Natural killer cell (primary cell): ENCODE data around the gene CPS1. TPM values are rescaled to one million over a fixed set of nuclear protein-coding genes. Genes with fewer than 3 reads are reported as not detected.

Experiments
- ATAC-seq, 3 donors: fragments of 150-1000 bp in 2 of 3; fragments of 200-7000 bp in 1 of 3; cut with Tn5 transposase; 1 replicate in 1 of 3; 2 replicates in 2 of 3; pipeline ENCODE4 v1.10.0; 2021; ENCODE audit warnings: mild to moderate bottlenecking in 2 of 3, moderate library complexity in 2 of 3
- DNase-seq, 2 donors: peaks; one replicate each; pipeline versions ENCODE4 v3.0.0 to v3.0.0-alpha.2; 2013 to 2021; ENCODE audit warnings: mixed read lengths in 1 of 2
- H3K27ac ChIP-seq: one replicate; pipeline ENCODE4 v1.5.1; 2013; ENCODE audit warnings: mild to moderate bottlenecking, low read length
- H3K27me3 ChIP-seq: one replicate; pipeline ENCODE4 v1.6.1; 2013; ENCODE audit warnings: low read length; ENCODE audit not compliant: control insufficient read depth, insufficient read depth
- H3K36me3 ChIP-seq: one replicate; pipeline ENCODE4 v1.6.1; 2013; ENCODE audit warnings: low read length; ENCODE audit not compliant: control insufficient read depth, insufficient read depth
- H3K4me1 ChIP-seq: one replicate; pipeline ENCODE4 v1.6.1; 2013; ENCODE audit warnings: low read length; ENCODE audit not compliant: control insufficient read depth, insufficient read depth
- H3K4me3 ChIP-seq: one replicate; pipeline ENCODE4 v1.5.1; 2013; ENCODE audit warnings: low read length
- H3K9me3 ChIP-seq: one replicate; pipeline ENCODE4 v1.6.1; 2013; ENCODE audit warnings: low read length; ENCODE audit not compliant: control insufficient read depth, insufficient read depth
- H3K27ac Mint-ChIP-seq, 2 donors: one replicate each; pipeline ENCODE4 v1.8.0; 2022; ENCODE audit warnings: mild to moderate bottlenecking in 2 of 2, mixed read lengths in 2 of 2, moderate library complexity in 1 of 2
- H3K27me3 Mint-ChIP-seq, 2 donors: one replicate each; pipeline ENCODE4 v1.8.0; 2022; ENCODE audit warnings: low read depth in 2 of 2, mixed read lengths in 2 of 2
- H3K36me3 Mint-ChIP-seq: one replicate; pipeline ENCODE4 v1.8.0; 2022; ENCODE audit warnings: mixed read lengths
- H3K4me1 Mint-ChIP-seq, 2 donors: one replicate each; pipeline ENCODE4 v1.8.0; 2022; ENCODE audit warnings: mixed read lengths in 2 of 2
- H3K4me3 Mint-ChIP-seq: one replicate; pipeline ENCODE4 v1.8.0; 2022; ENCODE audit warnings: mild to moderate bottlenecking, moderate library complexity, mixed read lengths
- H3K9me3 Mint-ChIP-seq, 2 donors: one replicate each; pipeline ENCODE4 v1.8.0; 2022; ENCODE audit warnings: mixed read lengths in 2 of 2
- WGBS: methylation state at CpG from one replicate; pipeline ENCODE4 v1.1.7; 2013; ENCODE audit warnings: missing lambda C conversion rate; ENCODE audit not compliant: insufficient coverage; 5-methylcytosine and 5-hydroxymethylcytosine counted together
- intact Hi-C: fragments of 100-400 bp; cut with micrococcal nuclease; formaldehyde crosslinking; loops from one replicate; pipeline ENCODE4 v1.14.2; 2022
- total RNA-seq, 4 donors: library from RNA; stranded (reverse); fragments of 120-200 nt in 1 of 4; gene quantifications; one replicate each; pipeline versions ENCODE4 v1.2.3 to v1.2.4, GENCODE V29; 2013 to 2022
- TF ChIP-seq, protein P1 (sequence below): fragments of 200-600 bp; IDR thresholded peaks from one replicate; pipeline ENCODE4 v1.8.0; 2022; ENCODE audit warnings: antibody characterized with exemption

Gene CPS1
- total RNA-seq, 3 donors from 2014 or later (not counting 1 experiment from before 2014, with no cell fraction given): 1.3 TPM; not detected in 2

DNA sequence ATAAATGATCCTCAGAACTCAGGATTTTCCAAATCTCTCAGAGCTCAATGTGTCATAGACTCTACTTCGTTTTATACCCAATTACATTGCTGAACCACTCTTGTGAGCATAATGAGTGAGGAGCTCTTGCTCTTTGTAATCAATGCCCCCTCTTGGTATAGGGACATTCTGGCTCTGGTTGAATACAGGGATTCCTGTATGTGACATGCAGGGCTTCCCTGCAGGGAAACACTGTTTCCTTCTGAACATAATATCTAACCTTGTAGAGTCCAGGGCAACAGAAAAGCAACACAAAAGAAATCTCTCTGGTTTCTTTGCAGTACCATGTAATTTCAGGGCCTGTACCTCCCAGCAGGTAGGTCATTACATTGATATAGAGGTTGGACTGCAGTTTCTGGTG, 101.5 kb downstream of the CPS1 start:
- ATAC-seq (no peak), DNase-seq (no peak)
- no peak overlapping the region for H3K4me3 ChIP-seq
- no peaks in the 10 kb centered on the region for H3K4me1 ChIP-seq
- Mint-ChIP-seq H3K4me1 (no peaks in the 10 kb centered on the region), H3K36me3 (no peaks in the 10 kb centered on the region), H3K27ac (no peak overlapping the region), H3K27me3 (no peaks in the 10 kb centered on the region), H3K4me3 (no peak overlapping the region), H3K9me3 (peaks cover 6 to 10% of the 10 kb centered on the region in 2 donors)
- WGBS: no CpG with 5 or more reads among the region's 1 CpG
- no peaks in the 10 kb centered on the region for H3K36me3 ChIP-seq
- H3K27me3 ChIP-seq: no peaks in the 10 kb centered on the region
- intact Hi-C loops: no loop called here
- no peak overlapping the region for H3K27ac ChIP-seq
- TF ChIP-seq, protein P1, sequence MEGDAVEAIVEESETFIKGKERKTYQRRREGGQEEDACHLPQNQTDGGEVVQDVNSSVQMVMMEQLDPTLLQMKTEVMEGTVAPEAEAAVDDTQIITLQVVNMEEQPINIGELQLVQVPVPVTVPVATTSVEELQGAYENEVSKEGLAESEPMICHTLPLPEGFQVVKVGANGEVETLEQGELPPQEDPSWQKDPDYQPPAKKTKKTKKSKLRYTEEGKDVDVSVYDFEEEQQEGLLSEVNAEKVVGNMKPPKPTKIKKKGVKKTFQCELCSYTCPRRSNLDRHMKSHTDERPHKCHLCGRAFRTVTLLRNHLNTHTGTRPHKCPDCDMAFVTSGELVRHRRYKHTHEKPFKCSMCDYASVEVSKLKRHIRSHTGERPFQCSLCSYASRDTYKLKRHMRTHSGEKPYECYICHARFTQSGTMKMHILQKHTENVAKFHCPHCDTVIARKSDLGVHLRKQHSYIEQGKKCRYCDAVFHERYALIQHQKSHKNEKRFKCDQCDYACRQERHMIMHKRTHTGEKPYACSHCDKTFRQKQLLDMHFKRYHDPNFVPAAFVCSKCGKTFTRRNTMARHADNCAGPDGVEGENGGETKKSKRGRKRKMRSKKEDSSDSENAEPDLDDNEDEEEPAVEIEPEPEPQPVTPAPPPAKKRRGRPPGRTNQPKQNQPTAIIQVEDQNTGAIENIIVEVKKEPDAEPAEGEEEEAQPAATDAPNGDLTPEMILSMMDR: no peak
- no peaks in the 10 kb centered on the region for H3K9me3 ChIP-seq

DNA sequence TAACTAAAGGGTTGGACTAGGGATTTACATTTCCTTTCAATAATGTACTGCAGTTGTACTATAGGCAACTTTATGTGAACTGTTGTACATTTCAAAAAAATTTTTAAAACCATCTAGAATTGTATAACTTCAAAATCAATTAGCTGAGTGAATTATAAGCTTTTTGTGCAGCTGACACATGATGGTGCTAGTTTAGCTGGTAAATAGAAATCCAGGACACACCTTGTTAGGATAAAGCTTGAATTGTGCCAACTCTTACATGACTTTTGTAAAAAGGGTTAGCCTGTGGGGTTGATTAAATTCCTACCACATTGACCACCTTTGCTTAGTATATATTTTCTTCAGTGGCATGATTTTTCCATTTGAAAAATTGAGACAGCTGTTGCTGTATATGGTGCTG, 104.4 kb downstream of the CPS1 start:
- H3K9me3 ChIP-seq: no peaks in the 10 kb centered on the region
- no peaks in the 10 kb centered on the region for H3K4me1 ChIP-seq
- intact Hi-C loops: no loop called here
- H3K36me3 ChIP-seq: no peaks in the 10 kb centered on the region
- DNase-seq (no peak), ATAC-seq (no peak)
- Mint-ChIP-seq H3K4me1 (no peaks in the 10 kb centered on the region), H3K36me3 (no peaks in the 10 kb centered on the region), H3K27ac (no peak overlapping the region), H3K9me3 (peaks cover 6 to 10% of the 10 kb centered on the region in 2 donors), H3K27me3 (no peaks in the 10 kb centered on the region), H3K4me3 (no peak overlapping the region)
- H3K27me3 ChIP-seq: no peaks in the 10 kb centered on the region
- no peak overlapping the region for H3K27ac ChIP-seq
- no peak overlapping the region for H3K4me3 ChIP-seq
- TF ChIP-seq, protein P1: no peak

DNA sequence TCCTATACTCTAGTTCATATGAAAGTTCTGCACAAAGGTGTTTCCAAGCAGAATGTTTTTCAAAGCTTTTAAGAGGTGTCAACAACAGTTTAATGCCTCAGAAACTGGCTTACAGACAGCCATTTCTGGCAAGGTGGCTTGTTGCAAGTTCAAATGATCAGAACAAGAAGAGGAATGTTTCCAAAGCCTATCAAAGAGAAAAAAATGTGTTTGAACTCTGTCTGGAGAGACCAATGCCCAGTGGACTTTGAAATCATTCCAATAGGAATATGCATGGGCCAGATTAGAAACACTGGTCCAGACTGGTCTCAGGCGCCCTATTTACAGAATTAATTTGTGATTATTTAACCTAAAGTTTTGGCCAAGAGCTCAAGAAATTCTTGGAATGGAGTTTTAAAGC, 106.2 kb downstream of the CPS1 start:
- no peak for DNase-seq
- no peaks in the 10 kb centered on the region for H3K36me3 ChIP-seq
- H3K9me3 ChIP-seq: no peaks in the 10 kb centered on the region
- no peak overlapping the region for H3K4me3 Mint-ChIP-seq
- H3K27me3 Mint-ChIP-seq: no peaks in the 10 kb centered on the region
- no peaks in the 10 kb centered on the region for H3K36me3 Mint-ChIP-seq
- H3K27ac ChIP-seq: no peak overlapping the region
- H3K27ac Mint-ChIP-seq: no peak overlapping the region
- no peaks in the 10 kb centered on the region for H3K27me3 ChIP-seq
- TF ChIP-seq, protein P1: no peak
- peaks cover 6 to 8% of the 10 kb centered on the region in 2 donors for H3K9me3 Mint-ChIP-seq
- no peak overlapping the region for H3K4me3 ChIP-seq
- H3K4me1 Mint-ChIP-seq: no peaks in the 10 kb centered on the region
- no peaks in the 10 kb centered on the region for H3K4me1 ChIP-seq
- intact Hi-C loops: no loop called here
- WGBS: 78% methylated on average over 1 of the region's 1 CpG
- ATAC-seq: no peak

DNA sequence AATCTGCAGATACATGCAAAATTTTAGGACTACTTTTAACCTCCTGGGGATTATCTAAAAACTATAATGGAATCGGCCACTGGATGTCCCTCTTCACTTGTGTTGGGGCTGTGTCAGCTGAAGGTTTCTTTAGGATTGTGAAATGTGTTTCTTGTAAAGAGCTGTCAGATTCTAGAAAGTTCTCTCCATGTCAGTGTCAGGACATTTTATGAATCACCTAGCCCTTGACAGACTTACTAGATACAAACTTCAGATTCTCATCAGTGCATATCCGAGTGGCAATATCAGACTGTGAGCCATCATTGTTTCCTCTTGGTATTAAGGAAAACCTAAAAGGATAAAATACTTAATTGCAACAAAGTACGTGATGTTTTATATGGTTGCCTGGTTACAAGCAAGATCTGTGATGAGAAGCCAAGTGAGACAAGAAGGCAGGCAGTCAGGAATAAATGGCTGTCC, 107.3 kb downstream of the CPS1 start:
- Histone ChIP-seq H3K9me3 (no peaks in the 10 kb centered on the region), H3K27ac (no peak overlapping the region), H3K27me3 (no peaks in the 10 kb centered on the region), H3K4me3 (no peak overlapping the region), H3K4me1 (no peaks in the 10 kb centered on the region), H3K36me3 (no peaks in the 10 kb centered on the region)
- H3K4me1 Mint-ChIP-seq: no peaks in the 10 kb centered on the region
- no peaks in the 10 kb centered on the region for H3K36me3 Mint-ChIP-seq
- H3K27ac Mint-ChIP-seq: no peak overlapping the region
- intact Hi-C loops: no loop called here
- TF ChIP-seq, protein P1: no peak
- H3K27me3 Mint-ChIP-seq: no peaks in the 10 kb centered on the region
- DNase-seq (no peak), ATAC-seq (no peak)
- H3K4me3 Mint-ChIP-seq: no peak overlapping the region
- 54% methylated on average over 2 of the region's 3 CpGs for WGBS
- H3K9me3 Mint-ChIP-seq: peaks cover 9 to 10% of the 10 kb centered on the region in 2 donors
